ENCODE data around the gene AHRR. TPM values are rescaled to one million over a fixed set of nuclear protein-coding genes. Genes with fewer than 3 reads are reported as not detected.

The AHRR gene
- total RNA-seq, 1 donor from 2014 or later, result 1.0 TPM

DNA sequence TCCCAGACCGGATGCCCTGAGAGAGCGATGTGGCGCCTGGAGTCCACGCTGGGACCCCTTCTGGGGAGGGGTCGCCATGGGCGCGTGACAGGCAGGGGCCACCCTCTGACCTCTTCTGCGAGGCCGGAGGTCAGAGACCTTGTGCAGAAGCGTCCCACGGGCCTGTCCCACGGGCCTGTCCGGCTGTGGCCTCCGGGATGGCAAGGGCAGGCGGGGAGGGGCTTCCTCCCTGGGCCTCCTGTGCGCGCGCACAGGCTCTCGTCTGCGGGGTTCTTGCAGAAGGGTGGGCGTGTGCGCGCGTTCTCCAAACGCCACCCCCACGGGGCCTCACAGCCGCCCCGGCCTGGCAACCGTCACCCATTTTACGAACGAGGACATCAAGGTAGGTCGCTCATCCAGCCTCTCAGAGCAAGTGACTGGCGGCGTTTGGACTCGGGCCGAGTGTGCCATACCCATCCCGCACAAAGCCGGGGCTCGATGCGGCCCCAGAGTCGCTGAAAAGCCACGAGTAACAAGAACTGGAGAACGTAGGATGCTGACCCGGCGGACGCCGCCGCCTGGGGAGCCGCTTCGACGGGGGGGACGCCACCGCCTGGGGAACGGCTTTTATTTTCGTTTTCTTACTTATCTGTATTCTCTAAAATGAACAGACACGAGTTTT is 897 bp downstream of the AHRR start:
- peaks cover 72% of the 10 kb centered on the region for H3K27me3 Mint-ChIP-seq (ENCODE audit: low read depth)
- H3K36me3 Mint-ChIP-seq (ENCODE audit: low read depth), result no peaks in the 10 kb centered on the region
- no peak overlapping the region for H3K27ac Mint-ChIP-seq (ENCODE audit: unreplicated experiment)
- no peak overlapping the region for H3K4me3 Mint-ChIP-seq
- peaks cover 4% of the 10 kb centered on the region for H3K4me1 Mint-ChIP-seq
- TF ChIP-seq, protein P1, sequence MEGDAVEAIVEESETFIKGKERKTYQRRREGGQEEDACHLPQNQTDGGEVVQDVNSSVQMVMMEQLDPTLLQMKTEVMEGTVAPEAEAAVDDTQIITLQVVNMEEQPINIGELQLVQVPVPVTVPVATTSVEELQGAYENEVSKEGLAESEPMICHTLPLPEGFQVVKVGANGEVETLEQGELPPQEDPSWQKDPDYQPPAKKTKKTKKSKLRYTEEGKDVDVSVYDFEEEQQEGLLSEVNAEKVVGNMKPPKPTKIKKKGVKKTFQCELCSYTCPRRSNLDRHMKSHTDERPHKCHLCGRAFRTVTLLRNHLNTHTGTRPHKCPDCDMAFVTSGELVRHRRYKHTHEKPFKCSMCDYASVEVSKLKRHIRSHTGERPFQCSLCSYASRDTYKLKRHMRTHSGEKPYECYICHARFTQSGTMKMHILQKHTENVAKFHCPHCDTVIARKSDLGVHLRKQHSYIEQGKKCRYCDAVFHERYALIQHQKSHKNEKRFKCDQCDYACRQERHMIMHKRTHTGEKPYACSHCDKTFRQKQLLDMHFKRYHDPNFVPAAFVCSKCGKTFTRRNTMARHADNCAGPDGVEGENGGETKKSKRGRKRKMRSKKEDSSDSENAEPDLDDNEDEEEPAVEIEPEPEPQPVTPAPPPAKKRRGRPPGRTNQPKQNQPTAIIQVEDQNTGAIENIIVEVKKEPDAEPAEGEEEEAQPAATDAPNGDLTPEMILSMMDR (conservative IDR thresholded peaks at IDR 0.05), result no peak
- DNase-seq (ENCODE audit: low read depth, low spot score), result no peak
- H3K9me3 Mint-ChIP-seq, result no peaks in the 10 kb centered on the region

DNA sequence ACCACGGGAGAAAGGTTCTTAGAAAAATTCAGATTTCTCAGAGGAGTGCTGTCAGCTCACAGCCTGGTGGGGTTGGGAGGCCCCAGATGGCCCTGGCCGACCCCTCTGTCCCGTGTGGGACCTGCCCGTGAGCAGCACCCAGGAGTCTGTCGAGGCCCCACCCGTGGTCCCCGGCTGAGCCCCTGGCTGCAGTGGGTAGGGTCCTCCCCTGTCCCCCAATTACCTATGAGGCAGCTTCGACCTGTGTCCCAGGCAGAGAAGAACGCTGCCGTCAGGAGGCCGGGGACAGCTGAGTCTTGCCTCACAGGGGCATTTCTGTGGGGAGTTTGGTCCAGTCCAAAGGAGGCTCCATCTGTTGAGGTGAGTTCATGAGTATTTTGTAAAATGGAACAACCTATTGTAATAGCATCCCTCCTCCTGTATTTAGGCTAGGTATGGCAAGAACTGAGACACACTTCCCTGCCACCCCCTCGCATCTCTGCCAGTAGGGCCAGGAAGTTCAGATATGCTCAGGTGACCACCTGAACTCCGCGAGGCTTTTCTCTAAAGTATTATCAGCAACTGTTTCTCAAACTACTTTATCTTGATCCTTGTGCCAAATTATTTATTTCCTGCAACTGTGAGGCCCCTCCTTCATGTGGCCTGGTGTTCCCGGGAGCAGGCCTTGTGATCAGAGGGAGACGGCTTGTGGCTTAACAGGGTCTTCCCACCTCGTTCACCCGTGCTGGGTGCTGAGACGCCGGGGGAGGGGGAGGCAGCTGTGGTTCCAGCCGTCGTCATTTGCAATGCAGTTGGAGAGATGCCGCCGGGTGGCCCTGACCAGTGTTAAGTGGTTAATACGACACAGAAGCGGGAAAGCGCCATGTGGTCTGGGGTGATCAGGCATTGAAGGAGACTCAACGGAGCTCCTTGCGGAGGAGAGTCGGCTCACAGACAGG is 1.7 kb downstream of the AHRR start:
- no peak for DNase-seq (ENCODE audit: low read depth, low spot score)
- peaks cover 76% of the 10 kb centered on the region for H3K27me3 Mint-ChIP-seq (ENCODE audit: low read depth)

DNA sequence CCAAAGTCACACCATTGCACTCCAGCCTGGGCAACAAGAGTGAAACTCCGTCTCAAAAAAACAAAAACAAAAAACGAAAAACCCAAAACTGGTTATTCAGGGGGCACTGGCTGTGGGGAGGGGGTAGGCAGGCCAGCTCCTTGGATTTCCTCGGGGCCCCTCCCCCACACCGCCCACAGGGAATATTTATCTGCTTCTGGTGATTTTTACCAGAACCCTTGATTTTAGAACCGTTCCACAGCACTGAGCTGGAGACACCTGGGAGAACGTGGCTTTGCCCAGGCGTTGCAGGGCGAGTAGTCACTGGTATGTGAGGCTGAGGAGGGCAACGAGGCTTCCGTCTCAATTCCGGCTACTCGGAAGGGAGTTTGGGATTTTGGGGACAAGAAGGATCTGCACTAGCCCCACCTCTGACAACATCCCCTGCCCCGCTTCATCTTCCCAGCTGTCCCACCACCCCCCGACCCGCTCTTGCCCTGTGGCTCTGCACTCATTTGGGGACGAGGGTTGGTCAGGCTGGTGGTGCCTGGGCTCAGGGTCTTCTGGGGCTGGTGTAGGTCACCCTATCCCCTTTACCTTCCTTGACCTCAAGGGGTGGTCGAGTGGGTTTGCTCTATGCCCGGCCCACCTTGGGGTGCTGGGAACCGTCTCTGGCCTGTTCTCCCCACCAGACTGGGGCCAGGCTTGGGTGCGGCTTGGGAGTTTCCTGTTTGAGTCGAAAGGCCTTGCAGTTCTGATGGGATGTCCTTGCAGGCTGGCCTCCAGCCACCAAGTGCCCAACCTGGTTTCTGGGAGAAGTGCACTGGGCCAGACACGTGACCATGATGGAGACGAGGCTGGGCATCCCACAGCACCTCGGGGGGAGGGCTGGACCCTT is 3.5 kb downstream of the AHRR start:
- H3K4me3 Mint-ChIP-seq, result no peak overlapping the region
- H3K4me1 Mint-ChIP-seq, result peaks cover 4% of the 10 kb centered on the region
- no peak overlapping the region for H3K27ac Mint-ChIP-seq (ENCODE audit: unreplicated experiment)
- no peaks in the 10 kb centered on the region for H3K36me3 Mint-ChIP-seq (ENCODE audit: low read depth)
- no peak for DNase-seq (ENCODE audit: low read depth, low spot score)
- peaks cover 71% of the 10 kb centered on the region for H3K27me3 Mint-ChIP-seq (ENCODE audit: low read depth)
- TF ChIP-seq, protein P1 (conservative IDR thresholded peaks at IDR 0.05), result no peak
- H3K9me3 Mint-ChIP-seq, result no peaks in the 10 kb centered on the region

More for the DNA sequence above, 1.7 kb downstream of the AHRR start:
- peaks cover 4% of the 10 kb centered on the region for H3K4me1 Mint-ChIP-seq
- H3K9me3 Mint-ChIP-seq, result no peaks in the 10 kb centered on the region
- TF ChIP-seq, protein P1 (conservative IDR thresholded peaks at IDR 0.05), result no peak
- H3K27ac Mint-ChIP-seq (ENCODE audit: unreplicated experiment), result no peak overlapping the region
- H3K4me3 Mint-ChIP-seq, result peak overlapping the region; percentile 6
- H3K36me3 Mint-ChIP-seq (ENCODE audit: low read depth), result no peaks in the 10 kb centered on the region

DNA sequence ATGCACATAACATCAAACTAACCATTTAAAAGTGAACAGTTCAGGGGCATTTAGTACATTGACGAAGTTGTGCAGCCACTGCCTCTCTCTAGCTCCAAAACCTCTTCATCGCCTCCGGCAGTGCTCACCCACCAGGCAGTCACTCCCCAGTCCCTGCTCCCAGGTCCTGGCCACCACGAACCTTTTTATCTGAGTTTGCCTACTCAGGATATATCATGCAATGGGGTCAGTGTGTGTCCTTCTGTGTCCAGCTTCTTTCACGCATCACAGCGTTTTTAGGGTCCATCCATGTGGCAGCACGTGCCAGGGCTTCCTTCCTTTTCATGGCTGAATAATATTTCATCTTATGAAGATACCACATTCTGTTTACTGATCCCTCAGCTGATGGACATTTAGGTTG is 4.6 kb downstream of the AHRR start:
- TF ChIP-seq, protein P1 (conservative IDR thresholded peaks at IDR 0.05), result no peak
- no peak overlapping the region for H3K4me3 Mint-ChIP-seq
- H3K27ac Mint-ChIP-seq (ENCODE audit: unreplicated experiment), result no peak overlapping the region
- H3K27me3 Mint-ChIP-seq (ENCODE audit: low read depth), result peaks cover 62% of the 10 kb centered on the region
- H3K4me1 Mint-ChIP-seq, result no peaks in the 10 kb centered on the region
- H3K36me3 Mint-ChIP-seq (ENCODE audit: low read depth), result no peaks in the 10 kb centered on the region
- no peaks in the 10 kb centered on the region for H3K9me3 Mint-ChIP-seq
- DNase-seq (ENCODE audit: low read depth, low spot score), result no peak

DNA sequence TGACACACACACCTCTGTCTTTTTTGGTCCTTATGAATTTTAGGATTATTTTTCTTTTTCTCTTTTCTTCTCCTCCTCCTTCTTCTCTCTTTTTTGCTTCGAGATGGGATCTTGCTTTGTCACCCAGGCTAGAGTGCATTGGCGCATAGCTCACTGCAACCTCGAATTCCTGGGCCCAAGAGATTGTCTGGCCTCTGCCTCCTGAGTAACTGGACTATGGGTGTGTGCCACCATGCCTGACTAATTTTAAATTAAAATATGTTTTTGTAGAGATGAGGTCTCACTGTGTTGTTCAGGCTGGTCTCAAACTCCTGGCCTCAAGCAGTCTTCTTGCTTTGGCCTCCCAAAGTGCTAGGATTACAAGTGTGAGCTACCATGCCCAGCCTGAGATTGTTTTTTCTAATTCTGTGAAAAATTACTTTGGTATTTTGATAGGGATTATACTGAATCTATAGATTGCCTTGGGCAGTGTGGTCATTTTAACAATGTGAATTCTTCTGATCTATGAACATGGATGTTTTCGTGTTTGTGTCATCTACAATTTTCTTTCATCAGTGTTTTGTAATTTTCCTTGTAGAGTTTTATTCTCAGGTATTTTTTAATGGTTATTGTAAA is 7.7 kb downstream of the AHRR start:
- H3K27ac Mint-ChIP-seq (ENCODE audit: unreplicated experiment), result no peak overlapping the region
- H3K4me3 Mint-ChIP-seq, result no peak overlapping the region
- H3K36me3 Mint-ChIP-seq (ENCODE audit: low read depth), result no peaks in the 10 kb centered on the region
- DNase-seq (ENCODE audit: low read depth, low spot score), result no peak
- no peaks in the 10 kb centered on the region for H3K4me1 Mint-ChIP-seq
- TF ChIP-seq, protein P1 (conservative IDR thresholded peaks at IDR 0.05), result no peak
- no peaks in the 10 kb centered on the region for H3K9me3 Mint-ChIP-seq
- H3K27me3 Mint-ChIP-seq (ENCODE audit: low read depth), result peaks cover 55% of the 10 kb centered on the region

Data from neural crest cell (in vitro differentiated cells).